ENCODE results near the gene ABL1.

DNA sequence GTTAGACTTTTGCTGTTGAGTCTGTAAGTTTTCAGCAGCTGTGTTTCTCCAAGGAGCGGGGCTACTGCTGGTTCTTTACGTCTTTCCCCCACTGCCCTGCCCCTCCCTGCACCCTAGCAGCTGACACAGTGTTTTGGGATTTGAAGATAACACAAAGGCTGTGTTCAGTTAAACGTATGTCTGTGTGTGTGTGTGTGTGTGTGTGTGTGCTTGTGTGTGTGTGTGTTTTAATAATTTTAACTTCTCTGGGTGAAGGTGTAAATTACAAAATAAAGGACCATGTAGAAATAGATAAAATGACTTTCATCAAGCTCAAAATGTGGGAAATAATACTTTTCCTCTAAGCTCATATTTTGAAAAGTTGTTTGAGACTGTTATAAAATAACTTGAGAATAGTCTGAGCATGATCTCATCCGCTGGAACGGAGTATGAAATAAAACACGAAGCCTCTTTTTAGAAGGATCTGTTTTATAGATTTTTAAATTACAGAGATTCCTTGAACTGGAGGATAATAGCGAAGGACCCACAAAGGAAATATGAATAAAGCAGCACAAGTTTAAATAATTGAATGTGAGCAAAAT, 10.9 kb downstream of the ABL1 start:
- TF ChIP-seq, protein P1, sequence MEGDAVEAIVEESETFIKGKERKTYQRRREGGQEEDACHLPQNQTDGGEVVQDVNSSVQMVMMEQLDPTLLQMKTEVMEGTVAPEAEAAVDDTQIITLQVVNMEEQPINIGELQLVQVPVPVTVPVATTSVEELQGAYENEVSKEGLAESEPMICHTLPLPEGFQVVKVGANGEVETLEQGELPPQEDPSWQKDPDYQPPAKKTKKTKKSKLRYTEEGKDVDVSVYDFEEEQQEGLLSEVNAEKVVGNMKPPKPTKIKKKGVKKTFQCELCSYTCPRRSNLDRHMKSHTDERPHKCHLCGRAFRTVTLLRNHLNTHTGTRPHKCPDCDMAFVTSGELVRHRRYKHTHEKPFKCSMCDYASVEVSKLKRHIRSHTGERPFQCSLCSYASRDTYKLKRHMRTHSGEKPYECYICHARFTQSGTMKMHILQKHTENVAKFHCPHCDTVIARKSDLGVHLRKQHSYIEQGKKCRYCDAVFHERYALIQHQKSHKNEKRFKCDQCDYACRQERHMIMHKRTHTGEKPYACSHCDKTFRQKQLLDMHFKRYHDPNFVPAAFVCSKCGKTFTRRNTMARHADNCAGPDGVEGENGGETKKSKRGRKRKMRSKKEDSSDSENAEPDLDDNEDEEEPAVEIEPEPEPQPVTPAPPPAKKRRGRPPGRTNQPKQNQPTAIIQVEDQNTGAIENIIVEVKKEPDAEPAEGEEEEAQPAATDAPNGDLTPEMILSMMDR (tag by site-specific recombination; IDR thresholded peaks at IDR 0.05) = no peak
- TF ChIP-seq, protein P2, sequence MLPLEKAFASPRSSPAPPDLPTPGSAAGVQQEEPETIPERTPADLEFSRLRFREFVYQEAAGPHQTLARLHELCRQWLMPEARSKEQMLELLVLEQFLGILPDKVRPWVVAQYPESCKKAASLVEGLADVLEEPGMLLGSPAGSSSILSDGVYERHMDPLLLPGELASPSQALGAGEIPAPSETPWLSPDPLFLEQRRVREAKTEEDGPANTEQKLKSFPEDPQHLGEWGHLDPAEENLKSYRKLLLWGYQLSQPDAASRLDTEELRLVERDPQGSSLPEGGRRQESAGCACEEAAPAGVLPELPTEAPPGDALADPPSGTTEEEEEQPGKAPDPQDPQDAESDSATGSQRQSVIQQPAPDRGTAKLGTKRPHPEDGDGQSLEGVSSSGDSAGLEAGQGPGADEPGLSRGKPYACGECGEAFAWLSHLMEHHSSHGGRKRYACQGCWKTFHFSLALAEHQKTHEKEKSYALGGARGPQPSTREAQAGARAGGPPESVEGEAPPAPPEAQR (tag by site-specific recombination; IDR thresholded peaks at IDR 0.05) = no peak

Measured in HEK293 (cell line).